SH-SY5Y (cell line): ENCODE results near the gene ARHGAP33.

Experiments
- GATA2 ChIP-seq: IDR thresholded peaks from 2 replicates; pipeline ENCODE4 v1.6.1; 2011; ENCODE audit warnings: mild to moderate bottlenecking, low read depth, low read length
- GATA3 ChIP-seq: IDR thresholded peaks from 2 replicates; pipeline ENCODE4 v1.6.1; 2011; ENCODE audit warnings: low read depth, mild to moderate bottlenecking, low read length, moderate library complexity

GRCh38 chr19:35766571-35767104 lies 8.7 kb upstream of the ARHGAP33 start:
- no peak for TF ChIP-seq GATA2
- TF ChIP-seq GATA3: no peak
